Measurements from ENCODE around the gene OR10H3.

- TF ChIP-seq CTCF (conservative IDR thresholded peaks at IDR 0.05 in 1 of 2, IDR thresholded peaks at IDR 0.05 in 1 of 2; ENCODE audit: extremely low read depth in 1 of 2, insufficient read depth in 1 of 2, low read depth in 1 of 2, low read length in 2 of 2) = no peak
- TF ChIP-seq EZH2 (IDR thresholded peaks at IDR 0.05; ENCODE audit: borderline replicate concordance, low read length) = no peak
Observed at GRCh38 chr19:15702534-15702930, 35.3 kb upstream of the OR10H3 start.
